Measurements from ENCODE around the gene ZNF181.
A peak's percentile ranks its signal among the peaks of the same experiment; 100 is the strongest.

ZNF181 gene

DNA sequence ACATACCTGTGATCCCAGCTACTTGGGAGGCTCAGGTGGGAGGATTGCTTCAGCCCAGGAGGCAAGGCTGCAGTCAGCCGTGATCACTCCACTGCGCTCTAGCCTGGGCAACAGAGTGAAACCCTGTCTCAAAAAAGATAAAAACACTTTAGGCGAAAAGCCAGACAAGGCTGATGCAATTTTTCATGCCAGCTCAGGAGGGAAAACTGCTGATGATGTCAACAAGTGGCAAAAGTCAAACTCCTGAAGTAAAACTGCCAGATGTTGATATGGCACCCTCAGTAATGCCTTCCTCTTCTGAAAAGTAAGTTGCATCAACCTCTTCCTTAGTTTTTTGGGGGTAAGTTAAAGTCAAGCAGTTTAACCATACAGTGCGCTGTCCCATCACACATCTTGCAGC lies 23.4 kb downstream of the ZNF181 start:
- DNase-seq: no peak

DNA sequence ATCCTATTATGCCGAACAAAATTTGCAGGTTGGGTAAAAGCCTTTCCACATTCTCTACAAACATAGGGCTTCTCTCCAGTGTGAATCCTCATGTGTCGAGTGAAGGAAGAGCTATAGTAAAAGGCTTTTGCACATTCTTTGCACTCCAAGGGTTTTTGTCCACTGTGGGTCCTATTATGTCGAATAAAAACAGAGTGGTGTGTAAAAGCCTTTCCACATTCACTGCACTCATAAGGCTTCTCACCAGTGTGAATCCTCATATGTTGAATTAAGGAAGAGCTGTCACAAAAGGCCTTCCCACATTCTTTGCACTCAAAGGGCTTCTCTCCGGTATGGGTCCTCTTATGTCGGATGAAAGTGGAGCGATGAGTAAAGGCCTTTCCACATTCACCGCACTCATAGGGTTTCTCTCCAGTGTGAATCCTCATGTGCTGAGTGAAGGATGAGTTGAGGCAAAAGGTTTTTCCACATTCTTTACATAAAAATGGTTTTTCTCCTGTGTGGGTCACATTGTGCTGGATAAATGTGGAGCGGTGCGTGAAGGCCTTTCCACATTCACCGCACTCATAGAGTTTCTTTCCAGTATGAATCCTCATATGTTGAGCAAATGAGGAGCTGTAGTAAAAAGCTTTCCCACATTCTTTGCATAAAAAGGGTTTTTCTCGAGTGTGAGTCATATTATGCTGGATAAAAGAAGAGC lies 25.3 kb downstream of the ZNF181 start:
- no peak for DNase-seq

GRCh38 chr19:34766386-34766785 lies 32.3 kb downstream of the ZNF181 start:
- DNase-seq: no peak

DNA sequence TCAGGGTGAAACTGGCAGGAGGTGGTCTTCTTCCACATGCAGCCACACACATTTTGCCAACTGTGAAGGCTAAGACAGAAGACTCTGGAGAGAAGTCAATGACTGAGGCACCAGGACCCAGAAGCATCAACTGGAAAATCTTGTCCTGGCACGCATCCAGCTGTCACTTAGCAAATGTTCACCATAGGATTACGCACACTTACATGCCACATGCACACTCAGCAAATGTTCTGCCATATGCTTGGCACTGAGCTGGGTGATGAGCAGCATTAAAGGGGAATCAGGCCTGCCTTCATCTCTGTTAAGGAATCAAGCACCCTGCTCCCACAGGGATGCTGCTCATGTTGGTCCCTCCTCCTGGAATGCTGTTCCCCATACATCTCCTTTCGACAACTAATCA lies 33.9 kb downstream of the ZNF181 start:
- DNase-seq: no peak

- peak in 57 of 58 donors; percentile 19 to 90 (median 81) for DNase-seq
Measured at GRCh38 chr19:34772697-34773554, 38.9 kb downstream of the ZNF181 start, which contains the start of gene ZNF599. ZNF599 (minus strand) TSS chr19:34773215; CDS start chr19:34772841, 374 bp downstream.

- DNase-seq: peak in 1 of 58 donors; percentile 3
Measured at GRCh38 chr19:34773555-34773864, 39.5 kb downstream of the ZNF181 start.

DNA sequence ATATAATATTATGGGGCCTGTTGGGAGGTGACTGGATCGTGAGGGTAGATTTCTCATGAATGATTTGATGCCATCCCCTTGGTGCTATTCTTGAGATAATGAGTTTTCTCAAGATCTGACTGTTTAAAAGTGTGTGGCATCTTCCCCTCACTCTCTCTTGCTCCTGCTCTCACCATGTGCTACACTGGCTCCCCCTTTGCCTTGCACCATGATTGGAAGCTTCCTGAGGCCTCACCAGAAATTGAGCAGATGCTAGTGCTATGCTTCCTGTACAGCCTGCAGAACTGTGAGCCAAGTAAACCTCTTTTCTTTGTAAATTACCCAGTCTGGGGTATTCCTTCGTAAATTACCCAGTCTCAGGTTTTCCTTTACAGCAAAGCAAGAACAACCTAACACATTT lies 40.8 kb downstream of the ZNF181 start:
- DNase-seq: no peak

GRCh38 chr19:34778342-34778741 lies 44.3 kb downstream of the ZNF181 start:
- DNase-seq: no peak

- no peak for DNase-seq
Measured at GRCh38 chr19:34779652-34780051, 45.6 kb downstream of the ZNF181 start.

DNA sequence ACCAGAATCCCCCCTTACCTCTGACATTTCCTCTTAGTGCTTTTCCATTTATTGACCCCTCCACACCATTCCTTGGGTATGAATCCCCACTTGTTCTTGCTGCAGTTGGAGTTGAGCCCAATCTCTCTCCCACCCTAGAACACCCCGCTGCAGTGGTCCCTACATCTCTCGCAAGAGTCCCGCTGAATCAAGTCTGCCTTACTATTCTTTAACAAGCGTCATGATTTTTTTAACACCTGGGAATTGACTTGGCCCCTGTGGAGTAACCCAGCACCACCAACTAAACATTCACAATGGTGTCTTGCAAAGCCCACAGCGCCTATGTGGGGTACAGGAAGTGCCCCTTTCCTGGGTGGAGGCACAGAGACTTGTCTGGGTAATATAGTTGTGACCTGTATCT lies 52.2 kb downstream of the ZNF181 start:
- DNase-seq: no peak

DNA sequence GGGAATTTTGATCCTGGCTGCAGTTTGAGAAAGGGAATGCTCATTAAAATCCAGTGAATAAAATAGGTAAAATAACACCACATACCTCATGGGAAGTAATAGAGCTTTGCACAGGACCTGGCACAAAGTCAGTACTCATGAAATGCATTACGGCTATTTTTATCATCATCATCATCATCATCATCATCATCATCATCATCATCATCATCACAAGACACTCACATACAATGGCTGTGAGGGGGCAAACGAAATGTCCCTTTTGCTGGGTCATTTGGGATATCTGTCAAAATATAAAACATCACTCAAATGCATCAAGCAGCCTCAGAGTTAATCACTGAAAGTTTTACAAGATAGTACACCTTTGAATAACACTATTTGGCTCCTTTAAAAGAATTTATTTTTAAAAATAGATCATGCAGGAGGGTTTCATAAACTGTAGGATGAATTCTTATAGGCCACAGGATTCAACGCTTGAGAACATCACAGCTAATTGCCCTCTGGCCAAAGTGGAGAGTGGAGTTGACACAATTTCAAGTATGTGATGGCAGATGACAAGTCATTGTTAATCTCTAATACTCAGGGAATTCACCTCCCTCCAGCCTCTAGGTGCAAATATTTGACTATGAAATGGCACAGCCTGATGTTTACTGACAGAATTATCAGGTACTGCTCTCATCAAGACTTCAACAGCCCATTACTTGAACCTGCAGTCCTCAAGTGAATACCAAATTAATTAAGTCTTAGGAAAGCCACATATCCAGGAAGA lies 53.2 kb downstream of the ZNF181 start:
- no peak for DNase-seq

DNA sequence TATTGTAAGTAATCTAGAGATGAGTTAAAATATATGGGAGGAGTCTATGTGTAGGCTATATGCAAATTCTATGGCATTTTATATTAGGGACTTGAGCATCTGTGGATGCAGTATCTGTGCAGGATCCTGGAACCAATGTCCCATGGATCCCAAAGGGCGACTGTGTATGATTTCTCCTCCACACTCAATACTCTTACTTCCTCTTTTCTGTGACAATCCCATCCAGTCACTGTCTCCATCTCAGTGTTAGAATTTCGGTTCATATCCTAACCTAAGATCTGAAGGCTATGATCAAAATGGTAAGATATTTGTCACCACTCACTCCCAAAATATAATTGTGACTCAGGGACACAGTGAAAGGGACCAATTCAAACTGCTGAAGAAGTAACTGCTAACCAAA lies 54.0 kb downstream of the ZNF181 start:
- no peak for DNase-seq

GRCh38 chr19:34793565-34793964 lies 59.5 kb downstream of the ZNF181 start:
- no peak for DNase-seq

DNA sequence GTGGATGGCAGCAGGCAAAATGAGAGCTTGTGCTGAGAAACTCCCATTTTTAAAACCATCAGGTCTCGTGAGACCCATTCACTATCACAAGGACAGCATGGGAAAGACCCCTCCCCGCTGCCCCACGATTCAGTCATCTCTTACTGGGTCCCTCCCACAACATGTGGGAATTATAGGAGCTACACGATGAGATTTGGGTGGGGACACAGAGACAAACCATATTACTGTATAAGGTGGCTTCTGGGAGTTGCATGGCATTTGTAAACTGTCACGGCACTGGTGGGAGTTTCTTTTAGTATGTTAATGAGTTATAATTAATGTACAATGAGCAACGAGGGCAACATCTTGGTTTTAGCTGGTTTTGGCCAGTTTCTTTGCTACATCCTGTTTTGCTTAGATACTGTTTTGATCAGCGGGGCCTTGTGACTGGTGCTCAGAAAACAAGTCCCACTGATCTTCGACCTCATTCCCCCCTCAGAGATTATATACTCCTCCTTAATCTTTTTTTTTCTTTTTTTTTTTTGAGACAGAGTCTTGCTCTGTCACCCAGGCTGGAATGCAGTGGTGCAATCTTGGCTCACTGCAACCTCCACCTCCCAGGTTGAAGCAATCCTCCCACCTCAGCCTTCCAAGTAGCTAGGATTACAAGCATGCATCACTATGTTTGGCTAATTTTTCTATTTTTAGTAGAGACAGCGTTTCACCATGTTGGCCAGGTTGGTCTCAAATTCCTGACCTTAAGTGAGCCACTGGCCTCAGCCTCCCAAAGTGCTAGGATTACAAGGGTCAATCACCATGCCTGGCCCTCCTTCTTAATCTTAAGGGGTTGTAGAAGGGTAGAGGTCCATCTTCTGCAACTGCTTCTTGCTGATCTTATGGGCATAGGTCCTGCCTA lies 60.3 kb downstream of the ZNF181 start:
- DNase-seq: no peak

Data from anterior cingulate cortex (tissue), 58 donors.